H9 (cell line): Measurements from ENCODE around the gene MRPS18A. TPM values are rescaled to one million over a fixed set of nuclear protein-coding genes. Genes with fewer than 3 reads are reported as not detected.

Source experiments
- DNase-seq: peaks from one replicate; pipeline ENCODE4 v3.0.0-alpha.2; 2017
- H2AFZ ChIP-seq: one replicate; pipeline ENCODE4 v1.6.1; 2013; ENCODE audit warnings: mild to moderate bottlenecking, low read length, control low read depth, moderate library complexity
- H2AK5ac ChIP-seq: 2 replicates; pipeline ENCODE4 v1.6.1; 2013; ENCODE audit warnings: low read length, control low read depth, mixed read lengths; ENCODE audit not compliant: insufficient read length
- H2BK120ac ChIP-seq: one replicate; pipeline ENCODE4 v1.6.1; 2013; ENCODE audit warnings: low read depth, mild to moderate bottlenecking, low read length, control low read depth, inconsistent platforms; ENCODE audit not compliant: poor library complexity, severe bottlenecking
- H2BK12ac ChIP-seq: 2 replicates; pipeline ENCODE4 v1.6.1; 2013; ENCODE audit warnings: low read length, control low read depth, mixed read lengths, low read depth; ENCODE audit not compliant: insufficient read length
- H2BK15ac ChIP-seq: 2 replicates; pipeline ENCODE4 v1.6.1; 2013; ENCODE audit warnings: low read depth, low read length, control low read depth
- H2BK20ac ChIP-seq: one replicate; pipeline ENCODE4 v1.6.1; 2013; ENCODE audit warnings: low read depth, mild to moderate bottlenecking, low read length, control low read depth, inconsistent platforms; ENCODE audit not compliant: poor library complexity, severe bottlenecking
- H2BK5ac ChIP-seq: 2 replicates; pipeline ENCODE4 v1.6.1; 2013; ENCODE audit warnings: low read length, control low read depth, mixed read lengths; ENCODE audit not compliant: insufficient read length
- H3K14ac ChIP-seq: 2 replicates; pipeline ENCODE4 v1.6.1; 2013; ENCODE audit warnings: low read length, control low read depth; ENCODE audit not compliant: insufficient read depth
- H3K18ac ChIP-seq: 2 replicates; pipeline ENCODE4 v1.6.1; 2013; ENCODE audit warnings: low read depth, mild to moderate bottlenecking, mixed read lengths, low read length, control low read depth; ENCODE audit not compliant: insufficient read length
- H3K23ac ChIP-seq: 2 replicates; pipeline ENCODE4 v1.6.1; 2013; ENCODE audit warnings: low read length, control low read depth, mixed read lengths, low read depth; ENCODE audit not compliant: insufficient read length
- H3K23me2 ChIP-seq: 2 replicates; pipeline ENCODE4 v1.6.1; 2013; ENCODE audit warnings: low read depth, mild to moderate bottlenecking, mixed read lengths, low read length, control low read depth; ENCODE audit not compliant: insufficient read length, poor library complexity, severe bottlenecking
- H3K27ac ChIP-seq: 2 replicates; pipeline ENCODE4 v1.5.1; 2013; ENCODE audit warnings: low read length, control low read depth, mixed read lengths, low read depth; ENCODE audit not compliant: insufficient read length
- H3K27me3 ChIP-seq: 2 replicates; pipeline ENCODE4 v1.6.1; 2013; ENCODE audit warnings: low read length, control low read depth, inconsistent platforms; ENCODE audit not compliant: insufficient read depth
- H3K4ac ChIP-seq: 2 replicates; pipeline ENCODE4 v1.6.1; 2013; ENCODE audit warnings: low read depth, mild to moderate bottlenecking, control low read depth, inconsistent platforms, low read length, moderate library complexity
- H3K4me1 ChIP-seq: 2 replicates; pipeline ENCODE4 v1.6.1; 2013; ENCODE audit warnings: low read length, control low read depth, inconsistent platforms; ENCODE audit not compliant: insufficient read depth
- H3K4me2 ChIP-seq: 2 replicates; pipeline ENCODE4 v1.6.1; 2013; ENCODE audit warnings: low read length, control low read depth, mixed read lengths; ENCODE audit not compliant: insufficient read length, insufficient read depth
- H3K56ac ChIP-seq: 2 replicates; pipeline ENCODE4 v1.6.1; 2013; ENCODE audit warnings: low read depth, mild to moderate bottlenecking, mixed read lengths, low read length, control low read depth; ENCODE audit not compliant: insufficient read length
- H3K79me1 ChIP-seq: 2 replicates; pipeline ENCODE4 v1.6.1; 2013; ENCODE audit warnings: low read depth, mild to moderate bottlenecking, moderate library complexity, low read length, control low read depth, inconsistent platforms; ENCODE audit not compliant: insufficient read depth, poor library complexity, severe bottlenecking
- H3K79me2 ChIP-seq: 2 replicates; pipeline ENCODE4 v1.6.1; 2013; ENCODE audit warnings: low read length, control low read depth, inconsistent platforms; ENCODE audit not compliant: insufficient read depth
- H3K9ac ChIP-seq: 2 replicates; pipeline ENCODE4 v1.6.1; 2013; ENCODE audit warnings: low read length, control low read depth, mixed read lengths; ENCODE audit not compliant: insufficient read length; ENCODE audit errors: extremely low read depth
- H3K9me3 ChIP-seq: one replicate; pipeline ENCODE4 v1.6.1; 2013; ENCODE audit warnings: low read depth, low read length, inconsistent platforms; ENCODE audit not compliant: control insufficient read depth
- H3T11ph ChIP-seq: one replicate; pipeline ENCODE4 v1.6.1; 2013; ENCODE audit warnings: mild to moderate bottlenecking, low read length, control low read depth, inconsistent platforms
- H4K20me1 ChIP-seq: one replicate; pipeline ENCODE4 v1.6.1; 2013; ENCODE audit not compliant: control insufficient read depth, insufficient read length, insufficient read depth
- H4K5ac ChIP-seq: 2 replicates; pipeline ENCODE4 v1.6.1; 2013; ENCODE audit warnings: low read depth, mild to moderate bottlenecking, mixed read lengths, low read length, control low read depth; ENCODE audit not compliant: insufficient read length
- H4K8ac ChIP-seq: replicated peaks from 2 replicates; pipeline ENCODE4 v1.6.1; 2013; ENCODE audit warnings: low read length, control low read depth, mixed read lengths, low read depth; ENCODE audit not compliant: insufficient read length
- H4K91ac ChIP-seq: 2 replicates; pipeline ENCODE4 v1.6.1; 2013; ENCODE audit warnings: low read depth, mild to moderate bottlenecking, moderate library complexity, mixed read lengths, low read length, control low read depth; ENCODE audit not compliant: insufficient read length
- H3K27ac Mint-ChIP-seq, 3 experiments: 2 replicates in 2 of 3; 3 replicates in 1 of 3; pipeline ENCODE4 v1.8.0; 2020 to 2021; ENCODE audit warnings: mixed read lengths in 3 of 3, mild to moderate bottlenecking in 1 of 3, moderate library complexity in 1 of 3
- H3K27me3 Mint-ChIP-seq: 2 replicates; pipeline ENCODE4 v1.8.0; 2021; ENCODE audit warnings: low read depth, mild to moderate bottlenecking, moderate library complexity, mixed read lengths
- H3K36me3 Mint-ChIP-seq, 3 experiments: 2 replicates in 2 of 3; 3 replicates in 1 of 3; pipeline ENCODE4 v1.8.0; 2020 to 2021; ENCODE audit warnings: low read depth in 3 of 3, mixed read lengths in 3 of 3; ENCODE audit not compliant: insufficient read depth in 1 of 3
- H3K4me1 Mint-ChIP-seq, 2 experiments: 2 replicates each; pipeline ENCODE4 v1.8.0; 2020; ENCODE audit warnings: mixed read lengths in 2 of 2
- H3K4me3 Mint-ChIP-seq, 2 experiments: 2 replicates in 1 of 2; 3 replicates in 1 of 2; pipeline ENCODE4 v1.8.0; 2020 to 2021; ENCODE audit warnings: mild to moderate bottlenecking in 2 of 2, mixed read lengths in 2 of 2, moderate library complexity in 1 of 2
- H3K9me3 Mint-ChIP-seq, 2 experiments: 2 replicates in 1 of 2; 3 replicates in 1 of 2; pipeline ENCODE4 v1.8.0; 2020; ENCODE audit warnings: mild to moderate bottlenecking in 2 of 2, mixed read lengths in 2 of 2, moderate library complexity in 1 of 2
- WGBS: extraction: QIAGEN DNeasy Blood & Tissue Kit; methylation state at CpG from one replicate; pipeline ENCODE4 v1.1.7; 2013; ENCODE audit warnings: missing lambda C conversion rate, low lambda C conversion rate, mixed read lengths; ENCODE audit not compliant: insufficient read length; ENCODE audit errors: extremely low coverage; 5-methylcytosine and 5-hydroxymethylcytosine counted together
- long read RNA-seq: library from polyadenylated mRNA; unstranded; transcript quantifications from one replicate; pipeline ENCODE4 v2.0.0, GENCODE V29; 2020
- total RNA-seq: library from RNA; stranded (reverse); gene quantifications from 2 replicates; pipeline ENCODE4 v1.2.1, GENCODE V29; 2021
- TF ChIP-seq, protein P1 (sequence below): fragments of 200-600 bp; sonication (generic); conservative IDR thresholded peaks from 3 replicates; pipeline ENCODE4 v1.8.0; 2021; ENCODE audit warnings: antibody characterized with exemption, mild to moderate bottlenecking

The MRPS18A gene
- 65.1 and 67.3 TPM in 2 replicates for total RNA-seq
- long read RNA-seq, transcript MRPS18A-202 (6 exons, 1,062 nt) = major isoform, 148 of 182 reads
- long read RNA-seq, transcript MRPS18A-201 (5 exons, 785 nt) = minor isoform, 9 of 182 reads
- long read RNA-seq, transcript MRPS18A-203 (5 exons, 803 nt) = minor isoform, 5 of 182 reads
- long read RNA-seq, partial matches to known transcripts = 4 of 182 reads
- long read RNA-seq, other reads (novel, unspliced or antisense) = 16 of 182 reads

DNA sequence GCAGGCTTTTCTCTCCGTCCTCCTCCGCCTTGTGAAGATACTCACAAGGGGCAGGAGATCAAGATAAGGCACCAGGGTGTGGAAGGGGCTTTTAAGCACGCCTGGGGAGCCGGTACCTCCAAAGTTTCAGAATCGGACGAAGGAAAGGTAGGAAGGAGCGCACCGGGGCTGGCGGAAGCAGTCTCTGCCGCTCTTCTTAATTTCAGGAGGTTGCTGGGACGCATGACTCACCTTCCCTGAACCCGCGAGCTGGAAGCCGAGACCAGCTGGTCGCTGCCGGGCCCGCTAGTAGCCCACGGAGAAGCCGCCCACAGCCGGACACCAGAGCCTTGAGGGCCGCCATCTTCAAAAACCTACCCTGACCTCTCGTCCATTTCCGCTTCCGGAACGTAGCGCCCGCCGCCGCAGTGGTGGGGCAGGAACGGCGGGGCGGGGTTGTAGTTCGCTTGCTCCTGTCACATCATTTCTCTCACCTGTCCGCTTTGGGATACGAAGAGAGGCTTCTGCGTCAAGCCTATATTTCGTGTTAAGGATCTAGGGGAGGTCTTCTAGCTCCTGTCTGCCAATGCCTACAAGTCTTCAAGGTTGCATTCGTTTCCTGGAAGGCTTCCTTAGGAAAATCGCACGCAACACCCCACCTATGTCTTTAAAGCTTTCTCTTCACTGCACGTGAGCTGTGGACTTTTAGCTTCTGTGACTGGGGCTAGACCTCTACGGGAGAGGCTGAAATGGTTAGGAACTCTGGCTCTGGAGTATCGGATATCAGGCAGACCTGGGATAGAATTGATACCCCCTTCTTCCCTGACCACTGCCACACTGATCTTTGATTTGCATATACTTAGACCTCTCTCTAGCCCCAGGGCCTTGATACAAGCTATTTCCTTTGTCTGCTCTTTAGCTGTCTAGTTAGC lies at the start of gene MRPS18A:
TSS of gene MRPS18A (minus strand) at position 355 of the 911 bp plus-strand sequence. CDS start at position 343, 12 bp downstream.
- no CpG with 5 or more reads among the region's 43 CpGs for WGBS
- Mint-ChIP-seq H3K9me3 (no peaks in the 10 kb centered on the region), H3K27ac (peak within 1 kb of the TSS; percentile 83 to 97 (median 91); a peak in 6 of 7 replicates), H3K36me3 (no peaks in the 10 kb centered on the region; a peak in 2 of 7 replicates), H3K4me1 (peaks cover 22 to 25% of the 10 kb centered on the region in 2 experiments), H3K27me3 (no peaks in the 10 kb centered on the region; the same call in 1 of the 2 replicates), H3K4me3 (peak within 1 kb of the TSS; percentile 96 to 98)
- Histone ChIP-seq H2BK5ac (no peak within 1 kb of the TSS), H3K23me2 (peaks cover 8% of the 10 kb centered on the region), H4K91ac (no peak within 1 kb of the TSS), H3K4me2 (peak within 1 kb of the TSS; percentile 78), H3K9me3 (no peaks in the 10 kb centered on the region), H2BK120ac (no peak within 1 kb of the TSS), H3K79me1 (peaks cover 13% of the 10 kb centered on the region), H3T11ph (no peak within 1 kb of the TSS), H3K9ac (peak within 1 kb of the TSS; percentile 89), H3K27me3 (no peaks in the 10 kb centered on the region), H4K8ac (no peak within 1 kb of the TSS), H3K23ac (no peak within 1 kb of the TSS), H3K56ac (peak within 1 kb of the TSS; percentile 9), H2BK20ac (no peak within 1 kb of the TSS), H2AFZ (no peak within 1 kb of the TSS), H2BK15ac (no peak within 1 kb of the TSS), H3K79me2 (peaks cover 26% of the 10 kb centered on the region), H2AK5ac (no peak within 1 kb of the TSS), H3K4me1 (no peaks in the 10 kb centered on the region; the same call in 1 of the 2 replicates), H3K18ac (peak within 1 kb of the TSS; percentile 49), H3K4ac (no peak within 1 kb of the TSS), H2BK12ac (no peak within 1 kb of the TSS), H3K14ac (0 out of 2 replicates have a peak within 1 kb of the TSS, but pooled peaks have one; percentile 2), H3K27ac (no peak within 1 kb of the TSS), H4K20me1 (no peaks in the 10 kb centered on the region), H4K5ac (no peak within 1 kb of the TSS)
- DNase-seq = peak; percentile 89
- TF ChIP-seq, protein P1, sequence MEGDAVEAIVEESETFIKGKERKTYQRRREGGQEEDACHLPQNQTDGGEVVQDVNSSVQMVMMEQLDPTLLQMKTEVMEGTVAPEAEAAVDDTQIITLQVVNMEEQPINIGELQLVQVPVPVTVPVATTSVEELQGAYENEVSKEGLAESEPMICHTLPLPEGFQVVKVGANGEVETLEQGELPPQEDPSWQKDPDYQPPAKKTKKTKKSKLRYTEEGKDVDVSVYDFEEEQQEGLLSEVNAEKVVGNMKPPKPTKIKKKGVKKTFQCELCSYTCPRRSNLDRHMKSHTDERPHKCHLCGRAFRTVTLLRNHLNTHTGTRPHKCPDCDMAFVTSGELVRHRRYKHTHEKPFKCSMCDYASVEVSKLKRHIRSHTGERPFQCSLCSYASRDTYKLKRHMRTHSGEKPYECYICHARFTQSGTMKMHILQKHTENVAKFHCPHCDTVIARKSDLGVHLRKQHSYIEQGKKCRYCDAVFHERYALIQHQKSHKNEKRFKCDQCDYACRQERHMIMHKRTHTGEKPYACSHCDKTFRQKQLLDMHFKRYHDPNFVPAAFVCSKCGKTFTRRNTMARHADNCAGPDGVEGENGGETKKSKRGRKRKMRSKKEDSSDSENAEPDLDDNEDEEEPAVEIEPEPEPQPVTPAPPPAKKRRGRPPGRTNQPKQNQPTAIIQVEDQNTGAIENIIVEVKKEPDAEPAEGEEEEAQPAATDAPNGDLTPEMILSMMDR = no peak
